OCI-LY3 (cell line): Measurements from ENCODE around the gene MRPL20.

Experiments
- CTCF ChIP-seq: fragments of 200-600, 300-600 bp; sonication (generic); IDR thresholded peaks from 2 replicates; pipeline ENCODE4 v1.5.1; 2014; ENCODE audit warnings: antibody characterized with exemption, low read length, low read depth
- EZH2phosphoT487 ChIP-seq: fragments of 200-600 bp; shearing (Covaris generic); IDR thresholded peaks from 2 replicates; pipeline ENCODE4 v1.6.1; 2018; ENCODE audit warnings: antibody characterized with exemption, mixed run types, low read depth

DNA sequence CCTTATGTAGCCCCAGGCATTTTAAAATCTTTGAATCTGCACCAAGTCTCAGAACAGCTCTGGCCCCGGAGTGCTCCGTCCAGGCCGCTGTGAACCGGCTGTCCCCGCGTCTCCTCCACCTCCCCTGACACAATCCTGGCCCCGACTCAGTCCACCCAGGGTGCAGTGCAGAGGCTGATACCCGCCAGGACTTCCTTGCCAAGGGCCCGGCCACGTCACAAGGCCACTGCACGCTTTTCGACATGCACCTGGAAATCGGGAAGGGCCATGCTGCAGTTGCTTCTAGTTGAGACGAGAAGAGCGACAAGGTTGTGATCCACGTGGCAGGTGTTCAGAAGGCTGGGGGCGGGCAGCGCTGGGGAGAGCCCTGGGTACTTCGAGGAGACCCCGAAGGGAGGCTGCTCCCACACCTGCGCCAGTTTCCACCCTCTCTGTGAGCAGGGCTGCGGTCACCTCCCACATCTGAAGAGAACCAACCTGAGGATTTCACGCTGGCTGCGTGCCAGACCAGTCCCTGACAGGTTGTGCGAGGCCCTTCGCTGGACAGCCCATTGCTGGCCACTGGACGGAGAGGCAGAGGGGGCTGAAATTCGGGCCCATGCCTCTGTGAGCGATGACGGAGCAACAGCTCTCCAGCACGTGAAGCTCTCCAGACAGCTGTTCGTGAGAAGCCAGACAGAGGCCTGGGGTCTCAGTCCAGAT, 35.1 kb upstream of the MRPL20 start:
- no peak for TF ChIP-seq CTCF
- no peak for TF ChIP-seq EZH2phosphoT487
